ENCODE measurements around the gene CYP2C8. TPM values are rescaled to one million over a fixed set of nuclear protein-coding genes. Genes with fewer than 3 reads are reported as not detected.
"Not testable (repeated sequence)": the region's sequence is repeated elsewhere in the genome, so short reads cannot be mapped to it uniquely, and the experiment has no call there.

CYP2C8 gene
- polyA plus RNA-seq (ENCODE audit: insufficient read length in 3 of 3) = 1 to 10 TPM; 1.8 to 3.5 (median 1.8) TPM

DNA sequence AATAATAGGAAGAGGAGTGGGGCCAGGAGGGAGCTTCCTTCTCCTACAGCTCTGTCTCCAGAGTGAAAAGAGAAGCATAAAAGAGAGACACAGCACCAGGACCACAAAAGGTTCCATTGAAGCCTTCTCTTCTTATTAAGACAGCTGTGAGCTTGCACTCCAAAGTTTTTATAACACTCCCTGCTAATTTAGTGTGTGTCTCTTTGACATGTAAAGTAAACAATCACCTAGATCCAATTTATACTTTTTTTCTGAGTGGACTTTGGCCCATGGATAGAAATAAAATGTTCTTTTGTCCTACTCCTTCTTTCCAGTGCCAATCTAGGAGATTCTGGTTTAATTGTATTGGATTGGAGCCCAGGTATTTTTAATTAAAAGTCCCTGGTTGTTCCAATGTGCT lies at the start of gene CYP2C8:
Gene CYP2C8, minus strand, starts transcription at position 212 of the 400 bp plus-strand sequence. Its CDS starts 95 bp downstream, at position 117.
- no peak for DNase-seq (ENCODE audit: low read depth in 3 of 3, low spot score in 2 of 3)

DNA sequence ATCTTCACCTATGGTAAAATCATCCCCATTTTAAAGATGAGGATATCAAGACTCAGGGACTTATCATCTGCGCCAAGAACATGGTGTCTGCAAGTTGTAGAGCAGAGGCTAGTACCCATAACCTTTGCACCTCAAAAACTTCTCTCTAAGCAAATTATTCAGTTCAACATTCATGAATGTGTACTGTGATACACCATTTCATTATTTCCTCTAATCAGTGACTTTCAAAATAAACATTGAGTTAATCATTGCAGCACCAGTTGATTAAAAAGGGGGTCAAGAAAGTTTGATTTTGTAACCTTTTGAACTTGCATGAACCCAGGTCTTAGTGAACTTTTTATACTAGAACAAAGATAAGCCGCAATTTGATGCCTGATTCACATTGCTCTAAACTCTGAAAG lies 47.6 kb upstream of the CYP2C8 start:
- DNase-seq (ENCODE audit: low read depth in 3 of 3, low spot score in 2 of 3) = no peak

DNA sequence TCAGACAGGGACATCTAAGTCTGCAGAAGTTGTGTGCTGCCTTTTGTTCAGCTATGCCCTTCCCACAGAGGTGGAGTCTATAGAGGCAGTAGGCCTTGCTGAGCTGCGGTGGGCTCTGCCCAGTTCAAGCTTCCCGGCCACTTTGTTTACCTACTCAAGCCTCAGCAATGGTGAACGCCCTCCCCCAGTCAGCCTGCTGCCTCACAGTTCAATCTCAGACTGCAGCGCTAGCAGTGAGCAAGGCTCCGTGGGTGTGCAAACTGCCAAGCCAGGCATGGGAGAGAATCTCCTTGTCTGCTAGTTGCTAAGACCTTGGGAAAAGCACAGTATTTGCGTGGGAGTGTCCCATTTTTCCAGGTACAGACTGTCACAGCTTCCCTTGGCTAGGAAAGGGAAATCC lies 41.5 kb upstream of the CYP2C8 start:
- DNase-seq (ENCODE audit: low read depth in 3 of 3, low spot score in 2 of 3) = not testable (repeated sequence)

DNA sequence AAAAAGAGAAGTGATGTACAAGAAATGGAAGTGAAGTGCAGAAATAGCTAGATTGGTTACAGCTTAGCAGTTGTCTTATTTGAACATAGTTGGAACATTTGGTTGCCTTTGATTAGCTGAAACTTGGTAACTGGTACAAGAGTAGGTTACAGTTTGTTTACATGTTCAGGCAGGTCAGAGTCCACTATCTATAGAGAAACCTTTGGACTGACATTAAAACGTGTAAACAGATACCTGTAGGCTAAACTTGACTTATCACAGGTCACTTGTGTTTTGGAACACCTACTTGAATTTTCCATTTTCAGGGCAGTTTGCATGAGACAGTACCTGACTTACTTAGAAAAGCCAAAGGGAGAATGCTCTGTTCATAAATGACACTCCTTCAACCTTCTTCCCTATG lies 28.5 kb upstream of the CYP2C8 start:
- DNase-seq (ENCODE audit: low read depth in 3 of 3, low spot score in 2 of 3) = no peak

DNA sequence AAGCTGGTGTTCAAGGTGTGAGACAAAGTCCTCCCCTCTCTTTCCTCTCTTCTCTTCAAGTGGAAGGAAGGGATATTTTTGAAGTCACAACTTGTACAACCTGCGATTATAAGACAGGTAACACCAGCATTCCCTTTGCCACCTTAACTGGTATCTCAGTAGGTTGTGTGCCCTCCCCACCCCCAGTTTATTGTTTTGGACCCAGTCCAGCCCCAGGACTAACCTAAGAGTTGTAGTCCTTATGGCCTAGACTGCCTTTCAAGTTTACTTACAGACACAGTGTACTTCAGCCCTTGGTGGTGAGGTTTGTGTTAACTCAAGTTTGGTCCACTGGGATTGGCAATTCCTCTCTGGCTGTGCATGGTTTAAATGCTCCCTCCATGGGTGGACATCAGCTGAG lies 26.8 kb upstream of the CYP2C8 start:
- no peak for DNase-seq (ENCODE audit: low read depth in 3 of 3, low spot score in 2 of 3)

DNA sequence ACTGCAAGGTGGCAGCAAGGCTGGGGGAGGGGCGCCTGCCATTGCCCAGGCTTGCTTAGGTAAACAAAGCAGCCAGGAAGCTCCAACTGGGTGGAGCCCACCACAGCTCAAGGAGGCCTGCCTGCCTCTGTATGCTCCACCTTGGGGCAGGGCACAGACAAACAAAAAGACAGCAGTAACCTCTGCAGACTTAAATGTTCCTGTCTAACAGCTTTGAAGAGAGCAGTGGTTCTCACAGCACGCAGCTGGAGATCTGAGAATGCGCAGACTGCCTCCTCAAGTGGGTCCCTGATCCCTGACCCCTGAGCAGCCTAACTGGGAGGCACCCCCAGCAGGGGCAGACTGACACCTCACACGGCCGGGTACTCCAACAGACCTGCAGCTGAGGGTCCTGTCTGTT lies 10.3 kb upstream of the CYP2C8 start:
- DNase-seq (ENCODE audit: low read depth in 3 of 3, low spot score in 2 of 3) = not testable (repeated sequence)

DNA sequence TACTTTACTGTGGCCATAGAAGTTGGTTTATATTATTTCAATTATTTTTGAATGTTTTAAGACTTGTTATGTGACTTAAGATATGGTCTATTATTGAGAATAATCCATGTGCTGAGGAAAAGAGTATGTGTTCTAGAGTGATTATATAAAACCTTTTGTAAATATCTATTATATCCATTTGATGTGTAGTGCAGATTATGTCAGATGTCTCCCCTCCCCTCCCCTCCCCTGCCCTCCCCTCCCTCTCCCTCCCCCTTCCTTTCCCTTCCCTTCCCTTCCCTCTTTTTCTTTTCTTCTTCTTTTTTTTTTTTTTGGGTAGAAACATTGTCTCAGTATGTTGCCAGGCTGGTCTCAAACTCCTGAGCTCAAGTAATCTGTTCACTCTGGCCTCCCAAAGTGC lies 8.3 kb upstream of the CYP2C8 start:
- DNase-seq (ENCODE audit: low read depth in 3 of 3, low spot score in 2 of 3) = no peak

DNA sequence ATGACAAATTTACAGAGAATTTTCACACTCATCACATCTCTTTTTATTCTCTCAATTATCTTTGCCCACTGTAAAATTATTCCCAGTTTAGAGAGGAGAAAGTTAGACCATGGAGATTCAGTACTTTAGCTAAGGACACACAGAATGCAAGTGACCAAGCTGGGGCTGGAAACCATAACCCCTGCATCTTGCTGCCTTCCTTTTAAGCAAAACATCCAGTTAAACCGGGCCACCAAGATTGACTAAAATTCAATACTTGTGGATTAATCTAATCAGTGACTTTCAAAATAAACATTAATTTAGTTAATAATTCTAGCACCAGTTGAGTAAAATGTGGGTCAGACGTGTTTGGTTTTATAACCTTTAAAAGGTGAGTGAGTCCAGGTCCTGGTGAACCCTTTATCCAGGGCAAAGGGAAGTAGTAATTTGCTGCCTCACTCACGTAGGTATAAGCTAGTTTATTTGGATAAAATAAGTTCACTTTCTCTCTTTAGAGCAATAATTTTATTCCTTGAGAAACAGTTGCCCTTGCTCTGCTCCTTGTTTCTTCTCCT lies 1.9 kb upstream of the CYP2C8 start:
- DNase-seq (ENCODE audit: low read depth in 3 of 3, low spot score in 2 of 3) = no peak

DNA sequence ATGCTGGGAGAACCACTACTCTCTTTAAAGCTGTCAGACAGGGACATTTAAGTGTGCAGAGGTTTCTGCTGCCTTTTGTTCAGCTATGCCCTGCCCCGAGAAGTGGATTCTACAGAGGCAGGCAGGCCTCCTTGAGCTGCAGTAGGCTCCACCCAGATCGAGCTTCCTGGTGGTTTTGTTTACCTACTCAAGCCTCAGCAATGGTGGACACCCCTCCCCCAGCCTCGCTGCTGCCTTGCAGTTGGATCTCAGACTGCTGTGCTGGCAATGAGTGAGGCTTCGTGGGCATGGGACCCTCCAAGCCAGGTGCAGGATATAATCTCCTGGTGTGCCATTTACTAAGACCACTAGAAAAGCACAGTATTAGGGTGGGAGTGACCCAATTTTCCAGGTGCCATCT lies 5.2 kb downstream of the CYP2C8 start:
- DNase-seq (ENCODE audit: low read depth in 3 of 3, low spot score in 2 of 3) = not testable (repeated sequence)

DNA sequence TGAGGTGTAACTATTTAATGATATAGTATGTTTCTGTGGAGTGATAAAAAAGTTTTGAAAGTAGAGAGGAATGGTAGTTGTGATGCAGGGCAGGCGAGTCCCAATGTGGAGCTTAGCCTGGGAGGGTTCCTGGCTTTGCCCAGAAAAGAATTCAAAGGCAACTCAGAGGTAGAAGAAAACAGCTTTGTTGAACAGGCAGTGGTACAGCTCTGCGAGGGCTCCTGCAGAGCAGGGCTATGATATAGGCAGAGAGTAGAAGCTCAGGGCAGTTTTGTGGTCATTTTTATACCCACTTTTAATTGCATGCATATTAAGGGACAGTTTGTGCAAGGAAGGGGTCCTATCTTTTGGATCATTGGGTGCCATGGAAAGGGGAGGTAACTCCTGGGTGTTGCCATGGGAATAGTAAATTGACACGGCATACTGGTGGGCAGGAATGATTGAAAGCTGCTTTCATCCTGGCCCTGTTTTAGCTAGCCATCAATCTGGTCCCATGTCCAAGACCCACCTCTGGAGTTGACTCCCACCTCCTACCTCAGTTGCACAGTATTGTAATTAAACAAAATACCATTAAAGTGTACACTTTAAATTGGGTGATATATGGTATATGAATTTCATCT lies 12.4 kb downstream of the CYP2C8 start:
- DNase-seq (ENCODE audit: low read depth in 3 of 3, low spot score in 2 of 3) = no peak

DNA sequence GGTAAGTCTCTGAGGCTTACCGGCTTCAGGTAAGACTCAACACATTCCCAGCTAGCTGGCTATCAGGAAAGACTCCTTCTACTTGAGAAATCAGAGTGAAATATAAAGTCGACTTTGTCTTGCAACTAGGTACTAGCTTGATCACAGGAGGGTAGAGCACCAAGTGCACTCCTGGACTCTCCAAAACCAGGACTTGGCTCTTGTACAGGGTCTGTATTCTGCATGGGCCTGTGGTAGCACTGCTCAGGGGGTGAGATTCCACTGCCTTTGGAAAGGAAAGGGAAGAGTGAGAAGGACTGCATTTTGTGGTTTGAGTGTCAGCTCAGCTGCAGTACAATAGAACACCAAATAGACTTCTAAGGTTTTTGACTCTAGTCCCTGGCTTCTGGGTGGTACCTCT lies 19.4 kb downstream of the CYP2C8 start:
- DNase-seq (ENCODE audit: low read depth in 3 of 3, low spot score in 2 of 3) = no peak

DNA sequence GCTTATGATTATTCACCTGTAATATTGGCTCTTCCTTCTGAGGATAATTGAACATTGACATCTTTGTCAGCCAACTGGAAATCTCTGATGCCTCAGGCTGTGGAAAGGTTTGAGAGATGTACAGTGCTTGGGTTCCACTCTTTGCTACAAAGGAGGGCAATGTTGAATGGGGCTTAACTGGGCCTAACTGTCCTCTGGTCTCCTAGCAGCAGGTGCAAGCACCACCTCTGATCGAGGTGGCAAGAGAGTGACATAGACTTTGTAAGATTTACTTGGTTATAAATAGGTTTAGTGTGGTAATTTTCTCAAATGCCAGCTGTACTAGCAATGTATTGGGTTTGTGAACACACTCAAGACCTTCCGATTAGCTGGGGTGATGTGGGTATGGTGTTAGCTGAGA lies 21.1 kb downstream of the CYP2C8 start:
- no peak for DNase-seq (ENCODE audit: low read depth in 3 of 3, low spot score in 2 of 3)

DNA sequence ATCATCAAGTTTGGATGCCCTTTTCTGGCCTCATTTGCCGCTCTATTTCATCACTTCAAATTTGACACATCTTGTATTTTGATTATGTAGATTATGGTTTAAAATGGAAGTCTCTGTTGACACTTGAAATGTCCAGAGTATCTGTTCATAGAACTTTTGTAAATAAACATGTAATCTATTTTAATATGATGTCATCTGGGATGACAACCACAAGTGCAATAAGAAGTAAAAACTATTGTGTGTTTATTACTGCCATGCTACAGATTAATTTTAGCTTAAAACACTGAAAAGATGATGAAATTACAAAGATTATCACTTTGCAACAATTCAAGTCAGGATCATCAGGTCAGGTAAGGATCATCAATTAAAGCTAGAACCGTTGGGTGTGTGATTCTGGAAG lies 30.0 kb downstream of the CYP2C8 start:
- DNase-seq (ENCODE audit: low read depth in 3 of 3, low spot score in 2 of 3) = no peak

DNA sequence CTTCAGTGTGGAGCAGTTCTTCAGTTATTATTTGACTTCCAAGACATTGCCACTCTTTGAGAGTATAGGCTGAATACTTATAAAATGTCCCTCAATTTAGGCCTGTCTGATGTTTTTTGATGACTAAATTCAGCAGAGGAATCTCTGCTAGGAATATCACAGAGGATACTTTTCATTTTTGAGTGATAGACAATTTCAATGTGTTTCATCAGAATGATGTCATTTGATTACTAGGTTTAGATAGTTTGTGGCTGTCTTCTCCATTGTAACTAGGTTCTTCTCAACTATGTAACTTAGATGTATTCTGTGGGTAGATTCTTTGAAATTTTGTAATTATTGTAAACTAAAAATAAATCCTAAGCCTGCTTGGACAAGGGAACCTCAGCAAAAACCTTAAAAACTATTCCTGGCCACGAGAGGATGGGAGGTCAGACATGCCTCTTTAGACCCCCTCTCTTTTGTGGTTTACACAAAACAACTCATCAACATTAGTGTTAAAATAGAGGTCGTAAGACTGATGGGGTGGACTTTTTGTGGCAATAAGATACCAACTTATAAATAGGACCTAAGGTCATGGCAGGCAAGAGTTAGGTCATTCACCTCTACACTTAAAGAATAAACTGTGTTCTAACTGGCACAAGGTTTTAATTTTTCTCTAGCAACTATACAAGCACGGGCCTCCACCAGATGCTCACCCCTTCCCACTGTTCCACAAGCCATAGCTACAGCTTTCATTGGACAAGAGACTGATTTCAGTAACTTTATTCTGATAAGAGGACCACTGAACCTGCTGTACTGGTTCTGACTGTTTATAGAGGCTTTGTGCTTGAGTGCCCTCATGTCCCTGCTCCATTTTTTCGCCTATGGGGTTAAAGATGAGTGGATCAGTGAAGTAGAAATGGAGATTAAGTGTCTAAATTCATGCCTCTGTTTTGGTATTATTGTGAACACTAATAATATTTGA lies 33.7 kb downstream of the CYP2C8 start:
- no peak for DNase-seq (ENCODE audit: low read depth in 3 of 3, low spot score in 2 of 3)

DNA sequence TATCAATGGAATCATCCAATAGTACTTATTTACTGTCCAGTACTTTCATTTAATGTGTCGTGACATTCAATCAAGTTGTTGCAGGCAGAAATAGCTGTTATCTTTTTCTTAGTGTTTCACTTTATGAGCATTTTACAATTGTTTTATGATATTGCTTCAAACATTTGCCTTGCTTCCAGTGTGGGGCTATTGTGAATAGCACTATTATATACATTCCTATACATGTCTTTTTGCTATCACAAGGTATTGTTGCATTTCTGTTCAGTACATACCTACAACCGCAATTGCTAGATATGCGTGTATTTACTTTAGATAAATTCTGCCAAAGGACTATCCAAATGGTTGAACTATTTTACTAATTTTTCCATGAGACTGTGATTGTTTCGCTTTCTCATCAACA lies 34.9 kb downstream of the CYP2C8 start:
- DNase-seq (ENCODE audit: low read depth in 3 of 3, low spot score in 2 of 3) = no peak

DNA sequence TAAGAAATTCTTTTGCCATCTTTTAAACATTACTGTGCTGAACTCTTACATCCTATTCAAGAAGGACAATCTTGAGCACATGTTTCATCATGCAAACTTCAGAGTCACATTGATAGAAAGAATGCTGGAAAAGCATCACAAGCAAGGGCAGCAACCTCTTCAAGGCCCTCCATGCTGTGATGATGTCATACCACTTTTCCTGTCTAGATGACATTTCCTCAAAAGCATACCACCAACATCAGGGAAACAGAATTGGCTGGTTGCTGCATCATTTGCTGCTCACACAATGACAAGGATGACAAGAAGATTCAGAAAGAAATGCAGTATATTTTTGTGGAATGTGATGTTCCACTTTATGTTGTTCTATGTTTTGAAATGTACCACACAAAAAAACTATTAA lies 37.6 kb downstream of the CYP2C8 start:
- DNase-seq (ENCODE audit: low read depth in 3 of 3, low spot score in 2 of 3) = no peak

DNA sequence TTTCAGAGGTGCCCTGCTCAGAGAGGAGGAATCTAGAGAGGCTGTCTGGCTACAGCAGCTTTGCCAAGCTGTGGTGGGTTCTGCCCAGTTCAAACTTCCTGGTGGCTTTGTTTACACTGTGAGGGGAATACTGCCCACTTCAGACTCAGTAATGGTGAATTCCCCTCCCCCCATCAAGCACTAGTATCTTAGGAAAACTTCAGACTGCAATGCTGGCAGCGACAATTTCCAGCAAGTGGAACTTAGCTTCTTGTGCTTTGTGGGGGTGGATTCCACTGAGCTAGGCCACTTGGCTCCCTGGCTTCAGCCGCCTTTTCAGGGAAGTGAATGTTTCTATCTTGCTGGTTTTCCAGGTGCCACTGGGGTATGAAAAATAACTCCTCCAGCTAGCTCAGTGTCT lies 42.8 kb downstream of the CYP2C8 start:
- no peak for DNase-seq (ENCODE audit: low read depth in 3 of 3, low spot score in 2 of 3)

DNA sequence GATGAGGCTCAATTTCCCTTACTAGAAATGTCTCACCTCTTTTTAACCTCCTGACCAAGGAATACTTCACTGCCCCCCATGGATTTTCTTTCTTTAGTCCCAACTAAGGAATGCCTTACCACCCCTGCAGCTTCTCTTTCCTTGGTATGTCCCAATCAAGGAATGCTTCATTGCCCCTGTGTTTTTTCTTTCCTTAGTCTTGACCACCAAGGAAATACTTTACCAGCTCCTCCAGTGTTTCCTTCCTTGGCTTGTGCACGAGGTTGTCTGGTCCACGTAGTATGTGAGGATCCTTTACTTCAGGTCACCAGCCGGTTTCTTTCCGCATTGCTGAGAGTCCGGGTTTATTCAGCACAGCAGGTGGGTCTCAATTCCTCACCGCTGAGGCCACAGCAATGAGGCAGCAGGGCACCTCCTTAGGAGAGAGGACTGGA lies 71.5 kb downstream of the CYP2C8 start:
- DNase-seq (ENCODE audit: low read depth in 3 of 3, low spot score in 2 of 3) = no peak

DNA sequence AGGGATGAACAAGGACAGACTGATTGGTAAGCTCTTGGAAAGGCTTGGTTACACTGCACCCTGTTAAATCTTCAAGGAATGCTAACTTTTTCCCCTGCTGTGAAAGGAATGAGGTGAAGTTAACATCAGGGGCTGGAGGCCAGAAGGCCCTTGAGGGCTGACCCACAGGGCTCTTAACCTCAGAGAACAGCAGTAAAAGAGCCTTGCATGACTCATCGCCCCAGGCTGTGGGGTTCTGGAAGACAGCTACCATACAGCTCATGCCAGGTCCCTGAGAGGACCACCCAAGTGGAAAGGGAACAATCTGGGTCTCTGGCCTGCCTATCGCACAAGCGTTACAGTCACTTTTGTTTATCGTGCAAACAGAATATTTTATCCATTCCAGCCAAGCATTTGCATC lies 76.5 kb downstream of the CYP2C8 start:
- DNase-seq (ENCODE audit: low read depth in 3 of 3, low spot score in 2 of 3) = no peak

DNA sequence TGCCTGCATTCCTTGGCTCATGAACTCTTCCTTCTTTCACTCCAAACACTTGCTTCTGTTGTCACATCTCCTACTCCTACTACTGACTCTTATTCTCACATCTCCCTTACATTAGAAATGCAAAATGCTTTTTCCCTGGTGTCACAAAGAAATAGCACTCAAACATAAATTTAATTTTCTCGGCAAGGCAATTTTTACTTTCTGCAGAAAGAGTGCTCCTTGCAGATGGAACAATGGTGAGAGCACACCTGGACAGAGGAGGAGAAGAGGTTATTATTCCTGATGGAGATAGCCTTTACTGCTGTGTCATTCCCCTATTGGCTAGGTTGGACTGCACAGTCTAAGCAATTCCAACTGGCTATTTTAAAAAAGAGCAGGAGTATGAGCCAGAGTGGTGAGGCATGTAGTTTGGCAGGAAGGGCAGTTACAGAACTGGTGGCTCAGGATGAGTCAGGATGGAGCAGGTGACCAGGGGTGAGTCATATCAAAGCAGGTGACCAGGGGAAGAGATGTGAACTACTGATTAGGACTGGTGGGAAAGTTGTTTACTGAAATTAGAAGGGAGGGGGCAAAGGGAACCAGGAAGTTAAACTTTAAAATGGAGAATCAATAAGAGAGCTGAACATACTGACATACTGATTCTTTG lies 77.9 kb downstream of the CYP2C8 start:
- no peak for DNase-seq (ENCODE audit: low read depth in 3 of 3, low spot score in 2 of 3)

DNA sequence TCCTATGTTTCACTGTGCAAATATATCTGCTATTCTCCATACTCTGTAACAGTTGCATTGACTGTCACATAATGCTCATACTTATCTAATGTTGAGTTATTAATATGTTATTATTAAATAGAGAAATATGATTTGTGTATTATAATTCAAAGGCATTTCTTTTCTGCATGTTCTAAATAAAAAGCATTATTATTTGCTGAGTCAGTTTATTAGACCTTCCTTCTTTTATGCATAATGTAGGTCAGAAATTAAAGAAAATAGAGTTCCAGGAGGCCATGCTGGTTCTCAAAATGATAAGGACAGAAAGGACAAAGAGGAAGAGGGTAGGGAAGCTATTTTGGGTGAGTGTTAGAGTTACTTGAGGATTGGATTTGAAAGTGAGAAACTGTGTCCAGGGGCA lies 80.1 kb downstream of the CYP2C8 start:
- no peak for DNase-seq (ENCODE audit: low read depth in 3 of 3, low spot score in 2 of 3)

Data from right renal cortex interstitium (tissue), 3 donors.